ENCODE measurements around the gene MEIS2. TPM values are rescaled to one million over a fixed set of nuclear protein-coding genes. Genes with fewer than 3 reads are reported as not detected.

Gene MEIS2
- total RNA-seq, 2 donors from 2014 or later, result 24.3 to 29.8 TPM

DNA sequence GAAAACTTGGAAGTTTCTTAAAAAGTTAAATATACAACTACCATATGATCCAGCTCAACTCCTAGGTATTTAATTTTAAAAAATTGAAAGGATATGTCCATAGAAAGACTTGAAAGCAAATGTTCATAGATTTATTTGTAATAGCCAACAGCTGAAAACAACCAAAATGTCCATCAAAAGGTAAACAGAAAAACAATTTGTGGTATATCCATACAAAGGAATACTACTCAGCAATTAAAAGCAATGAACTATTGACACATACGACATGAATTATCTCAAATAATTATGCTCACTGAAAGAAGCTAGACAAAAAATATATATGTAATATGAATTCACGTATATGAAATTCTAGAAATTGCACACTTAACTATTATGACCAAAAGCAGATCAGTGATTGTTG is 249.5 kb downstream of the MEIS2 start:
- Histone ChIP-seq H3K36me3 (no peaks in the 10 kb centered on the region), H3K4me1 (no peaks in the 10 kb centered on the region), H3K27me3 (no peaks in the 10 kb centered on the region), H3K4me3 (no peak overlapping the region), H3K27ac (no peak overlapping the region), H3K9me3 (no peaks in the 10 kb centered on the region)
- no peak for DNase-seq (ENCODE audit: low spot score)
- TF ChIP-seq, protein P1, sequence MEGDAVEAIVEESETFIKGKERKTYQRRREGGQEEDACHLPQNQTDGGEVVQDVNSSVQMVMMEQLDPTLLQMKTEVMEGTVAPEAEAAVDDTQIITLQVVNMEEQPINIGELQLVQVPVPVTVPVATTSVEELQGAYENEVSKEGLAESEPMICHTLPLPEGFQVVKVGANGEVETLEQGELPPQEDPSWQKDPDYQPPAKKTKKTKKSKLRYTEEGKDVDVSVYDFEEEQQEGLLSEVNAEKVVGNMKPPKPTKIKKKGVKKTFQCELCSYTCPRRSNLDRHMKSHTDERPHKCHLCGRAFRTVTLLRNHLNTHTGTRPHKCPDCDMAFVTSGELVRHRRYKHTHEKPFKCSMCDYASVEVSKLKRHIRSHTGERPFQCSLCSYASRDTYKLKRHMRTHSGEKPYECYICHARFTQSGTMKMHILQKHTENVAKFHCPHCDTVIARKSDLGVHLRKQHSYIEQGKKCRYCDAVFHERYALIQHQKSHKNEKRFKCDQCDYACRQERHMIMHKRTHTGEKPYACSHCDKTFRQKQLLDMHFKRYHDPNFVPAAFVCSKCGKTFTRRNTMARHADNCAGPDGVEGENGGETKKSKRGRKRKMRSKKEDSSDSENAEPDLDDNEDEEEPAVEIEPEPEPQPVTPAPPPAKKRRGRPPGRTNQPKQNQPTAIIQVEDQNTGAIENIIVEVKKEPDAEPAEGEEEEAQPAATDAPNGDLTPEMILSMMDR (IDR thresholded peaks at IDR 0.05), result no peak

DNA sequence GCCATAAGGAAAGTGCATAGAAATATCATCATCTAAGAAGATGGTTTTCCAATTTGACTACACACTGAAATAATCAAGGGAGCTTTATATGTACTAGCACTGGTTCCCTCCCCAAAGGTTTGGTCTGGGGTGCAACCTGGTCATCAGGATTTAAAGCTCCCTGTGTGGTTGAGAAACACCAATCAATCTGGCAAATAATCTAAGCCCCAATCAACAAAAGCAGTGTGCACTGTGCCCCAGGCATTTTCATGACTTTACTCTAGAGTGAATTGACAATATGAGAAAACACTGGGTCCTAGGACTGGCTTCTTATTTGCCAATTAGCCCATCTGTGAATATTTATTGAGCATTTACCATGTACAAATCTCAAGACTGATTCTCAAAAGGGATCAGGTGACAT is 255.1 kb downstream of the MEIS2 start:
- H3K27ac ChIP-seq, result no peak overlapping the region
- no peak for DNase-seq (ENCODE audit: low spot score)
- no peaks in the 10 kb centered on the region for H3K36me3 ChIP-seq
- H3K4me3 ChIP-seq, result no peak overlapping the region
- H3K9me3 ChIP-seq, result no peaks in the 10 kb centered on the region
- no peaks in the 10 kb centered on the region for H3K4me1 ChIP-seq
- TF ChIP-seq, protein P1 (IDR thresholded peaks at IDR 0.05), result no peak
- H3K27me3 ChIP-seq, result no peaks in the 10 kb centered on the region

DNA sequence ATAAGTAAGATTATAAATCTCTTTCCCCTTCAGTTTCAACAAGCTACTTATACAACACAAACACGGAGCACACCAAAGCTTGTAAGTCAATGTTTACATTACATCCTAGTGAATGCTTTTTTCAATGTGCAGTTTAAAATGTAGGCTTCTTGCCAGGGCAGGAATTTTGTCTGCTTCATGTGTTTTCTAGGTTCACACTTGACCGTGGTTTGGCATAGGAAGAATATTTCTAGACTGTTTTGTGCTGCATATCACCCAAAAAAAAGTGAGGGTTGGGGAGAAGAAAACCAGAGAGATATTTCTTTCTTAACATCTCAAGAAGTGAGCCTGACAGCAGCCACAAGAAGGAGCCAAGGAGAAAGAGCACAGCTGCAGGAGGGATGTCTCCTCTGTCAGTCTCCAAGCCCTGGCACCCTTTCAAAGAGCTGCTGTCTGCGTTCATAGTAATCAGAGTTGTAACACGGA is 255.8 kb downstream of the MEIS2 start:
- no peak for DNase-seq (ENCODE audit: low spot score)
- Histone ChIP-seq H3K27me3 (no peaks in the 10 kb centered on the region), H3K36me3 (no peaks in the 10 kb centered on the region), H3K27ac (no peak overlapping the region), H3K9me3 (no peaks in the 10 kb centered on the region), H3K4me3 (no peak overlapping the region), H3K4me1 (no peaks in the 10 kb centered on the region)
- TF ChIP-seq, protein P1 (IDR thresholded peaks at IDR 0.05), result no peak

DNA sequence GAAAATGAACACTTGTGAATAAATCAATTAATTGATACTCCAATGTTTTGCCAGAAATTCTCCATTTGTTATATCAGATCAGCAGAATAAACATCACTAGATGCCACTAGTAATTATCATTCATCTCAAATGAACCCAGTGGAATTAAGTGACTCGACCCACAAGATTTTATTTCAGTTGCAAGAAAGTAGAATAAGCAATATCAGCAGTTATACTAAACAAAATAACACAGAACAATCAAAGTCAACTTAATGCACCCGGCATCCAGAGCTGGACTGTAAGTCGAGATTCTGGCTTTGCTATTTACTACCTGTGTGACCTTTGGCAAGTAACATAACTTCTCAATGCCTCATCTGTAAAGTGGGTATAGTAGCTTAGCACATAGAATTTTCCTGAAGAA is 256.5 kb downstream of the MEIS2 start:
- H3K27ac ChIP-seq, result no peak overlapping the region
- no peaks in the 10 kb centered on the region for H3K9me3 ChIP-seq
- H3K4me1 ChIP-seq, result no peaks in the 10 kb centered on the region
- H3K27me3 ChIP-seq, result no peaks in the 10 kb centered on the region
- H3K4me3 ChIP-seq, result no peak overlapping the region
- H3K36me3 ChIP-seq, result no peaks in the 10 kb centered on the region
- no peak for DNase-seq (ENCODE audit: low spot score)
- TF ChIP-seq, protein P1 (IDR thresholded peaks at IDR 0.05), result no peak

DNA sequence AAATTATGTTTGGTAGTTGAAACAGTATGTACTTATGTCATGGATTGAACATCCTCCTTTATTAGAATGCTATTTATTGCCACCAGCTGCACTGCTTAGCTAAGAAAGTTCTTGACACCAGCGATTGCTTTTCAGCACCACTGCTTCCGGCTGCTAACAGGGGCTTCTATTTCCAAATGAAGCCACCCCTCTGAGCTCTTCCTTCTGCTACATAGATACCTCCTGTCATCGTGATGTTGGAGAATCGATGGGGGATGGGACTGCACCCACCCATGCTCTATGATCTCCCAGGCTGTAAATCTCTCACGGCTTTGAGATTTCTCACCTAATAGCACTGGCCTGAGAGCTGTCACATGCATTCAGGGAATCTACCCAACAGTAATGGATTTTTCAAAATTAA is 259.2 kb downstream of the MEIS2 start:
- no peak for DNase-seq (ENCODE audit: low spot score)
- TF ChIP-seq, protein P1 (IDR thresholded peaks at IDR 0.05), result no peak
- H3K27me3 ChIP-seq, result no peaks in the 10 kb centered on the region

More for the DNA sequence above, 259.2 kb downstream of the MEIS2 start:
- Histone ChIP-seq H3K4me1 (no peaks in the 10 kb centered on the region), H3K36me3 (no peaks in the 10 kb centered on the region), H3K9me3 (no peaks in the 10 kb centered on the region), H3K27ac (no peak overlapping the region), H3K4me3 (no peak overlapping the region)

Small RNA genes within 50 kb of the gene (microRNA-seq; reads per million reads assigned to microRNA genes)
- gene MIR8063 (ENCODE audit: borderline number of aligned reads in 2 of 2, borderline replicate concordance in 1 of 2), result 0 reads per million in 2 donors
